Stimulated activated CD4-positive, alpha-beta T cell treated with anti-CD3 and anti-CD28 coated beads, Interleukin-4, amount 100 ng/mL, for 48 hours (primary cell): ENCODE data around the gene MAP6.

Source experiments
- DNase-seq, 2 donors: peaks; one replicate each; pipeline ENCODE4 v3.0.0-alpha.2; 2020; ENCODE audit warnings: low read depth in 2 of 2

MAP6 gene

GRCh38 chr11:75631086-75631730 lies 37.6 kb downstream of the MAP6 start:
- DNase-seq: no peak

- no peak for DNase-seq
Measured at GRCh38 chr11:75627906-75628668, 40.8 kb downstream of the MAP6 start.

- no peak for DNase-seq
Measured at GRCh38 chr11:75626889-75627529, 41.8 kb downstream of the MAP6 start.

DNA sequence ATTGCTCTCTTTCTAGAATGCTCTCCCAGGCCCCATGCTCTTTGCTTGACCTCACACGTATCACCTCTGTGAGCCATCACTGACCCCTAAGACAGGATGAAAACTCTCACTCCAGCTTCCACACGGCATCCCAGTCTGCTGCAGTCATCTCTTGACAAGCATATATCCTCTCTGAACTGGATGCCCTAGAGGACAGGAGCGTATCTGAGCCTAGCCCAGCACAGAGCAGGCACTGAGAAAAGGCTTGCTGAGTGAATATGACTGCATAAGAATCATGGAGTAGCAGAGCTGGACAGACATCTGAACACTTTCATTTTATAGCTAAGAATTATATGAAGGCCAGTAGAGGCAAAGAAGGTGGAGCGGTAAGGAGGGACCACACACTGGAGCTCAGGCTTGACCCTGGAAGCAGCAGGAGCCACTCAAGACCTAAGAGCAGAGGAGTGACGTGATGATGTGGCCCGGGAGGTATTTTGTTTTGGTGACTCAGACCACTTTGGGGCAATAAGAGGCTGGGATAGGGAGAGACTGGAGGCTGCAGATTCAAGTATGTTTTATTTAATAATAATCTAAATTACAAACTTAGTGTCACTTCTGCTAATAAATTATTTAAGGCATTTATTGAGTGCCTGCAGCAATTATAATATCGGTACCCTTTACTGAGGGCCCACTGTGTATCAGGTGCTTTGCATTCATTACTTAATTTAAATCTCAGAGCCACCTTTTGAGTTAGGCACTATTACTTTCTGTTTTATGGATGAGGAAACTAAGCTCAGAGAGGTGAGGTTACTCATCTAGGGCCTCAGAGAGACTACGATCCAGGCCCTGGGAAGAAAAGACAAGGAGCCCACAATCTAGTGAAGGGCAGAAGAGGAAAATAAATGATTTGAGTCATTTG lies 42.6 kb downstream of the MAP6 start:
- no peak for DNase-seq

DNA sequence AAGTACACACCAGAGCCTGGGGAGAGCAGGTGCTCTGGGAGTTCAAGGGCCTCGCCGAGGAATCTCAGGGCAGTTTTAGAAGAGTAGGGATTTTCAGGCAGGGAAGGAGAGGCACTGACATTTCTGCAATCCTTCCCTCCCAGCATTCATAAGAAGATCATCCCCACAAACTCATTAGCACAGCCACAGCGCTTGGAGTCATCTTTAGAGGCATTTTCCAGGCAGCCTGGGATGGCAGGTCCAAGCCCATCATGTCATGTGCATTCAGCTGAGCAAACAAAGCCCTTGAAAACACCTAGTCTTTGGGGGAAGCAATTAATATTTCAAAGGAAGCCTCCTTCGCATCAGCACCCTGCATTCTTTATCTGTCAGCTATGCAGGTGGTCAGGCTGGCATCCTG lies 43.8 kb downstream of the MAP6 start:
- no peak for DNase-seq

DNA sequence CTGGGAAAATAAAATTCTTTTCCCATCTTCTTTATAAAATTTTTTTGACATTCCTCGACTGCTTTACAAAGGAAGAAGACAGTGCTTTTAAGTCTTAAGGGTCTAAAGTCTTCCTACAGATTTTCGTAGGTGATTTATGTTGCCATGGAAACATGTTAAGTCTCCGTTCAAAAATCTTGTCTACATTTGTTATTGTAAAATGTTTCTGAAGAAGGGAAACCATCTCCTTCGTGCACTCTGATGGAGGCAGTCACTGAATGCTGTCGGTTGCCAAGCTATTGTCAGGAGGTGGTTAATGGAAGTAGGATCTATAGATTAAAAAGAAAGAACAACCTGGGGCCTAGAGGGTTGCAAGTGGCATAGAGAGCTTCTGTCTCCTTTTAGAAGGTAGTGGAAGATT lies 52.6 kb downstream of the MAP6 start:
- no peak for DNase-seq

DNA sequence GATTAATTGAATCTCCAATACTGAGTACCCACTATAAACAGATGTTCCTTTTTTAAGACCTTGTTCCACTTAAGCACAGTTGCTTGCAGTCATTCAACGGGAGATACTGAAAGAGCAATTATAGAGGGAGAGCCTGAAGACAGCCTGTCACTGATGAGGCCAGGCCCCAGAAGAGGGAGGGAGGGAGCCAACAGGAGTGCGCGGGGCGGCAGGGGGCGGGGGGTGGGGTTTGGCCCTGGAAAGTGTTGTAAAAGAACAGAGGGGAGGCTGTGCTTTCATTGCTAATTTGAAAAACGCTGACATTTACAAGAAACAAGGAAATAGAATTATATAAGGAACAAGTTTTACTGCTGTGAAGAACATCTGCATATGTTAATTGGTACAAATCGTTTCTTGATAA lies 53.1 kb downstream of the MAP6 start:
- no peak for DNase-seq

GRCh38 chr11:75611823-75612222 lies 57.0 kb downstream of the MAP6 start:
- no peak for DNase-seq

- DNase-seq: no peak
Measured at GRCh38 chr11:75606099-75606498, 62.7 kb downstream of the MAP6 start.

DNA sequence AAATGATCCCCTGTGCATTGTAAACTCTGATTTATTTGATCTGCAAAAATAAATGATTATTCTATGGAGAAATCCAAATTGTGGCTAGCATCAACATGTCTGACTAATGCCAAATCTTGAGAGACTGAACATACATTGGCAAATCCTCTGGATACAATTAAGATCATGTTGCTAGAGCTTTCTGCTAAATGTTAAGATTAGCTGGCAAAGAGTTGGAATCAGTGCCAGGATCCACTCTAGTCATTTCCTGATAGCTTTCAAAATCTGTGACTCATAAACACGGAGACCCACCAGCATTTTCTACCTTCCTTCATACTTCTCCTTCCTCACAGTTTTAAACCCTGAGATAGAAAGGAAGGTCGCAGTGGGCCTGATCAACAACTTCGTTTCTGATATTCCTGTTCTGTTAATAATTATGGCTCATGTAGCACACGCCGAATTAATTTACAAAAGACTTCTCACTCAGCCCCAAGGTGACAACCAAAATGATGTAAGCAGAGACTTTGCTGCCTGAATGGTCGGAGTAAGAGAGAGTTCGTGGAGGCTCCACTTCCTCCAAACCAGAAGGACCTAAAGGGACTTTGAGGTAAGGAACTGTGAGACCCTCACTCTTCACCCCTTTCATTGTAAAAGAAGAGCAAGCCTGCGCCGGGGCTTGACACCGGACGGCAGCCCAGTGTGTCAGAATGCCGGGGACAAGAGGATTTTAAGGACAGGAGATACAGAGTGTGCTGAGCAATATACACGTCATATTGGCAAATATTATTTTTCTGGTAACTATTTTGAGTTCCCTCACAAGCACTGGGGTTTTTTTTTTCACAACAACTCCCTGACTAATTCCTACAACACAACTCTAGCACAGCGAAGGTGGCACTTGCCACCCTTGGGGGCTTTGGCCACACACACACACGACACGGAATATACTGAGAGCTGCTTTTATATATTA lies 64.8 kb downstream of the MAP6 start:
- no peak for DNase-seq

DNA sequence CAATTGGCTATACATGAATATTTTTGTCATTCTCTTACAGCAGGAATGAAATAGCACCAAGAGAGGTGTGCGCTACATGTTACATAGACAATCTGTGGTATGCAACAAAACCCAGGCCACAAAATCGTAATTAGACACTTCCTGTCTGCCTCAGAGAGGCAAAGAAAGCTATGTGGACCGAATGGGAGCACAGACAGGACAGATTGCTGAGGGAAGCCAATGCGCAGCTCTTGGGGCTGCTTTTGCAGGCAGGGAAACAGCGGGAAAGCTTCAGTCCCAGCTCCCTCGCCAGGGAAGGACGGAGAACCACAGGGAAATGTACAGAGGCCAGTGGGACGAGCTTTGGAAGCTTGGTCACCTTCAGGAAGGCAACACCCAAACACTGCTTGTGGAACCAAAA lies 65.9 kb downstream of the MAP6 start:
- DNase-seq: no peak

DNA sequence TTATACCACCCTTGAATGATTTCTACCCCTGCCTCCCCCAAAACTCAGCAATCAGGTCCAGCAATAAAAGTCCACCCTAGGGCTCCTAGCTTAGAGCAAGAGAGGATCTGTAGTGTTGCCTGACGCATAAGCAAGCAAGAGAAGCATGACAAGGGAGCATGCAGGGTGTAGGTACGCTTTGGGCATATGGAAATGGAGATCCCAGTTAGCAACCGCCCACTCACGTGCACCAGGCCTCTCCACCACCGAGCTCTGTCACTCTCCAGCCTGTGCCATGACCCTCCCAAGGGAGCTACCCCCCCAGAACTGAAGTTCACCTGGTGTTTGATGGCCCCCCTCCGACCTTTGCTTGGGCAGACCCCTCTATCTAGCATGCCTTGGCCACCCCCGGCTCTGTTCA lies 67.3 kb downstream of the MAP6 start:
- no peak for DNase-seq

GRCh38 chr11:75600356-75600755 lies 68.5 kb downstream of the MAP6 start:
- no peak for DNase-seq

DNA sequence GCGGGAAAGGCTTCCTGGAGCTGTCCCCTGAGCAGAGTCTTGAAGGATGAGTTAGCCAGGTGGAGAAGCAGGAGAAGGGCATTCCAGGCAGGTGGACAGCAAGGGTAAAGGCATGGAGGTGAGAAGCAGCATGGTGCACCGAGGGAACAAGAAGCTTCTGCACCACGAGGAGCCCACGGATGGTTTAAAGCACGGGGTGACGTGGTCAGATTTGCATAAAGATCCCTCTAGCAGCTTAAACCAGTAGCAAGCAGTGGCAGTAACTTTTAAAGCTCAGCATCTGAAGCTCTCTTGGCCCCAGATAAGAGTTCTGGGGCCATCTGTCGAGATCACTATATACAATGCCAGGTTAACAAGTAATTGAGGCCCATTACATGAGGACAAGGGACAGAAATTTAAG lies 69.9 kb downstream of the MAP6 start:
- no peak for DNase-seq

GRCh38 chr11:75598264-75598663 lies 70.6 kb downstream of the MAP6 start:
- no peak for DNase-seq

DNA sequence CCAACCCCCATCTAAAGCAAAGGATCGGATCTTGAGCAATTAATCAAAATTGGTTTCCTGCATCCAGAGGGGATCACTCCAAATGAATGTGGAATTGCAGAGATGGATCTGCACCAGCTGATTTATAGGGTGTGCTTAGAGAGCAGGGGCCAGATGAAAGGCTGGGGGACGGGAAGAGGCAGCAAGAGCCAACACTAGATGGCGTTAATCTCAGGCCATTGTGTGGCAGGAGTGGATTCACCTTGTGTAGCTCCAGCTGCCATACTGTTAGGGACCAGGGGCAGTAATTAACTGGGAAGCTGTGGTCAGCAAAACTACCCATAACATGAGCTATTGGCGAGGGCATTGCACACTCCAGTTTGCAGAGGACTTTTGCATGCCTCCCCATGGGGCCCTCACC lies 71.2 kb downstream of the MAP6 start:
- DNase-seq: no peak

DNA sequence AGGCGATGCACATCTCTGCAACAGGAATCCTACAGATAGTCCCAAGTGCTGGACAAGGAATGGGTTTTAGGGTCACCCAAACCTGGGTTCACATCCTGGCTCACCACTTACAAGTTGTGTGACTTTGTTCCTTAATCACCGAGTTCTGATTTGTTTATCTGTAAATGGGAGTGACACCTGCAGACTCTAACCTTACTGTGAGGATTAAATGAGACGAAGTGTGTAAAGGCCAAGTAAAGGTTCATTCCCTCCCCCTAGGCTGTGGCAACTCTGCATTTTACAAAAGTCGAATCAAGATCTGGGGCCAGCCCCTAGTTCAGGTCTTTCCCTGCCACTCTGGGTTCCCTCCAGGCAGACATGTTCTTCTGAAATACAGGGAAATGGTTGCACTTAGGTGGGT lies 71.9 kb downstream of the MAP6 start:
- DNase-seq: no peak

GRCh38 chr11:75595429-75595828 lies 73.4 kb downstream of the MAP6 start:
- DNase-seq: no peak

GRCh38 chr11:75594211-75594610 lies 74.6 kb downstream of the MAP6 start:
- no peak for DNase-seq

DNA sequence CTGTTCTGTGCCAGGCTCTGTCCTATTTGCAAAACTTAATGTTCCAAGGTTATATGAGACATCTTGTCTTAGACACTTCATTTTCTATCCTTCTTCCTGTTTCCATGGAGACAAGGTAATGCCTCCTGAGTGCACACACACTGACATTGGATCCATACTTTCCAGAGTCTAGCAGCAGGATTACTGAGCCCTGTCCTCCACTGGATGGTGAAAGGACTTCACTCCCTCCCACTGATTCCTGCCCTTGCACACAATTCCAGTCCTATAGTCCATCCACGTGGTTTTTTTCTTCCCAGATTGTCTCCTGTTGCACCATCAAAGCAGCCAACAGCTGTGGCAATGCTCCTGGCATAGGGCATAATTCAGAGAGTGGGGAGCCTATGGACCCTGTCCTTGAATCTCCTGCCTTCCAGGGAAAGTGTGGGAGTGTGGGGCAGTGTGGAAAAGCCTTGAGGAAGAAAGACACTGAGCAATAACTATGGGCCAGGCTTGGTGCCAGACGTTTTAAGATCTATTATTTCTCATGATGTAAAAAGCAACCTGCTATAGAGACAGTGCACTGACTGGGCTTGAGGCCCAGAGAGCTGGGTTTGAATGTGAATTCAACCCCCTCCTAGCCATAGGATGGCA lies 75.4 kb downstream of the MAP6 start:
- DNase-seq: no peak

DNA sequence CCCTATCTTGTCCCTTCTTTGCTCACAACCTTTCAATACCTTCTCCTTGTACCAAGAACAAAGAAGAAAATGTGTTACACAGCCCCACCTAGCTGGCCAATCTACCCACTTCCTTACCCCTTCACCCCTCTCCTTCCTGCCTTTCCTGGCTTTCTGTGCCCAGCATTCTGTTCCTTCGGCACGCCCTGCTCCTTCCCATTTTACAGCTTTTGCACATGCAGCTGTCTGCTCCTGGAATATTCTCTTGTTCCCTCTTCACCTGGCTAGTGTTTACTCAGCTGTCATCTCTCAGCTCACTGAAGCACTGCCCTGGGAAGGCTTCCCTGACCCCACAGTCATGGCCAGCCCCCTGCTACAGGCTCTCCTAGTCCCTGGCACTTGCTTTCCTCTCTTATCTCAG lies 76.1 kb downstream of the MAP6 start:
- no peak for DNase-seq
